ENCODE data around the gene LRRC61.

Gene LRRC61

GRCh38 chr7:150332852-150333635, 9.9 kb downstream of the LRRC61 start:
- Mint-ChIP-seq H3K4me1 (peaks cover 0 to 2% of the 10 kb centered on the region in 2 donors), H3K9me3 (no peaks in the 10 kb centered on the region), H3K27me3 (no peaks in the 10 kb centered on the region), H3K4me3 (no peak overlapping the region), H3K36me3 (peaks cover 35 to 38% of the 10 kb centered on the region in 2 donors), H3K27ac (peak overlapping the region; percentile 31)
- ATAC-seq (replicated peaks): no peak
- DNase-seq: no peak

DNA sequence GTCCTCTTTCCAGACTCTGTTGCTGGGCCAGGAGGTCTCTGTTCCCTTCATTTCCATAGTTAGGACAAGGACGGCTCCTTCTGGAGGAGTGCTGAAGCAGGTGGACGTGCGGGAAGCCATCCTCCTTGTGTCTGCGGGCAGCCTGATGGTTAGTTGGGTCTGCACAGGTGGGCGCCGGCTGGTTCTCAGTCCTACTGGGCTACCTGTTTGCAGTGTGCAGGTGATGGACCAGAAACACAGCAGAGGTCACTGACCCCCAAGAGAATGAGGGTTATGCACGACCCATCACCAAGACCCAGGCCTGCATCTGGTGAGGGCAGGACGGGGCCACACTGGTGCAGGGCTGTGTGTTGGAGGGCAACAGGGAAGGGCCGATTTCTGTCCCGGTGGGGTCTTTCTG, 10.5 kb downstream of the LRRC61 start:
- Mint-ChIP-seq H3K4me1 (peaks cover under 1 to 2% of the 10 kb centered on the region in 2 donors), H3K27me3 (no peaks in the 10 kb centered on the region), H3K9me3 (no peaks in the 10 kb centered on the region), H3K4me3 (no peak overlapping the region), H3K27ac (no peak overlapping the region), H3K36me3 (peaks cover 37 to 40% of the 10 kb centered on the region in 2 donors)
- no peak for DNase-seq
- no peak for ATAC-seq (replicated peaks)

DNA sequence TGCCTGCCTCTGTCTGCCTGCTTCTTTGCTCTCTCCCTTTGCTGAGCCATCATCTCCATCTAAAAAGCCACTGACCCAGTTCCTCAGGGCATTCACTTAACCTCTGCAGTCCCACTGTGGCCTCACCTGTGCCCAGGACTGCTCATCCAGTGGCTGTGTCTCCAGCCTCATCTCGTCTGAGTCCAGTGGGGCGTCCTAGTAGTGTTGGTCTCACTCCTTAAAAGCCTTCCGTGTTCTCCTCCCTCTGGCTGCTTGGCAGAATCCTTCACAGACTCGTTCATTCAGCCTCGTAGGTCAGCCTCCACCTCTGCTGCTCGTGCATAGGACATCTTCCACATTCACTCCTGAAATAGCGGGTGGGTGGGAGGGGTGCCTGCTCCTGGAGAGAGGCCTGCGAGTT, 11.0 kb downstream of the LRRC61 start:
- no peak overlapping the region for H3K27ac Mint-ChIP-seq
- DNase-seq: no peak
- H3K4me1 Mint-ChIP-seq: peaks cover 2 to 5% of the 10 kb centered on the region in 2 donors
- H3K9me3 Mint-ChIP-seq: no peaks in the 10 kb centered on the region
- ATAC-seq (replicated peaks): no peak
- H3K27me3 Mint-ChIP-seq: no peaks in the 10 kb centered on the region
- H3K36me3 Mint-ChIP-seq: peaks cover 36 to 40% of the 10 kb centered on the region in 2 donors
- H3K4me3 Mint-ChIP-seq: no peak overlapping the region

GRCh38 chr7:150335108-150335773, 12.1 kb downstream of the LRRC61 start:
- peaks cover 40 to 44% of the 10 kb centered on the region in 2 donors for H3K36me3 Mint-ChIP-seq
- H3K27ac Mint-ChIP-seq: no peak overlapping the region
- ATAC-seq (replicated peaks): no peak
- DNase-seq: no peak
- H3K9me3 Mint-ChIP-seq: no peaks in the 10 kb centered on the region
- H3K4me3 Mint-ChIP-seq: no peak overlapping the region
- peaks cover 14 to 17% of the 10 kb centered on the region in 2 donors for H3K4me1 Mint-ChIP-seq
- H3K27me3 Mint-ChIP-seq: peaks cover 4 to 6% of the 10 kb centered on the region in 2 donors

GRCh38 chr7:150335774-150336112, 12.6 kb downstream of the LRRC61 start:
- H3K27ac Mint-ChIP-seq: no peak overlapping the region
- ATAC-seq (replicated peaks): no peak
- no peak for DNase-seq
- peaks cover 9 to 11% of the 10 kb centered on the region in 2 donors for H3K27me3 Mint-ChIP-seq
- no peak overlapping the region for H3K4me3 Mint-ChIP-seq
- no peaks in the 10 kb centered on the region for H3K9me3 Mint-ChIP-seq
- H3K36me3 Mint-ChIP-seq: peaks cover 42 to 47% of the 10 kb centered on the region in 2 donors
- peaks cover 17 to 20% of the 10 kb centered on the region in 2 donors for H3K4me1 Mint-ChIP-seq

DNA sequence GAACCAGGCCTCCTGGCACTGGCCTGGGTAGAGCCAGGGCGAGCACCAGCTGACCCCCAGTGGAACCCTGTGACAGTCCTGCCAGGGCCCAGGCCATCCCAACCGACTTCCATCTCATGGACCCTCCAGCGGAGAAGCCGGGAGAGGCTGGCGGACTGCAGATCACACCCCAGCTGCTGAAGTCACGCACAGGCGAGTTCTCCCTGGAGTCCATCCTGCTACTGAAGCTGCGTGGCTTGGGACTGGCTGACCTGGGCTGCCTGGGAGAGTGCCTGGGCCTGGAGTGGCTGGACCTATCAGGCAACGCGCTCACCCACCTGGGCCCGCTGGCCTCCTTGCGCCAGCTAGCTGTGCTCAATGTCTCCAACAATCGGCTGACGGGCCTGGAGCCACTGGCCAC, 13.6 kb downstream of the LRRC61 start:
- H3K27ac Mint-ChIP-seq: peak overlapping the region; percentile 31
- ATAC-seq (replicated peaks): no peak
- H3K4me3 Mint-ChIP-seq: no peak overlapping the region
- no peaks in the 10 kb centered on the region for H3K9me3 Mint-ChIP-seq
- peaks cover 20 to 26% of the 10 kb centered on the region in 2 donors for H3K4me1 Mint-ChIP-seq
- DNase-seq: no peak
- peaks cover 37 to 39% of the 10 kb centered on the region in 2 donors for H3K36me3 Mint-ChIP-seq
- H3K27me3 Mint-ChIP-seq: peaks cover 18 to 19% of the 10 kb centered on the region in 2 donors

GRCh38 chr7:150337179-150337578, 14.0 kb downstream of the LRRC61 start:
- H3K4me3 Mint-ChIP-seq: no peak overlapping the region
- no peak for ATAC-seq (replicated peaks)
- H3K9me3 Mint-ChIP-seq: no peaks in the 10 kb centered on the region
- H3K27ac Mint-ChIP-seq: no peak overlapping the region
- DNase-seq: no peak
- peaks cover 22 to 23% of the 10 kb centered on the region in 2 donors for H3K27me3 Mint-ChIP-seq
- peaks cover 24 to 31% of the 10 kb centered on the region in 2 donors for H3K4me1 Mint-ChIP-seq
- peaks cover 40 to 43% of the 10 kb centered on the region in 2 donors for H3K36me3 Mint-ChIP-seq

DNA sequence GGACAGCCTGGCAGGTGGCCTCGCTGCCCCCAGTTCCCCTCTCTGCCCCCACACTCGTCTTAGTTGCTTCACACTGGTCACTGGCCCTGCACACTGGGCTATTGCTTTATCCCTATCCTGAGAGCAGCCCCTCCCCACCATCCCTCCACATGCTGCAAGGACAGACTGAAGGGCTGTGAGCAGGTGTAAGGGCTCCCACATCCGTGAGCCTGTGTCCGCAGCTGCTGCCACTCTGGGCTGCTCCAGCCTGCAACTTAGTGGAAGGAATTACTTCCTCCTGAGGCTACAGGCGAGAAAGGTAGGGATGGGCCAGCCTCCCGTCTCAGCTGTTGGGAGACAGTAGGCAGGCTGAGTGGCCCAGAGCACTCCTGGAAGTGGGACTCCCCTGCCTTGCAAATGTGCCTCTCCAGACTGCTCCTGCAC, 14.5 kb downstream of the LRRC61 start:
- peaks cover 24 to 31% of the 10 kb centered on the region in 2 donors for H3K4me1 Mint-ChIP-seq
- no peaks in the 10 kb centered on the region for H3K9me3 Mint-ChIP-seq
- H3K4me3 Mint-ChIP-seq: no peak overlapping the region
- no peak overlapping the region for H3K27ac Mint-ChIP-seq
- DNase-seq (no peak), ATAC-seq (replicated peaks) (no peak)
- peaks cover 25% of the 10 kb centered on the region in 2 donors for H3K27me3 Mint-ChIP-seq
- H3K36me3 Mint-ChIP-seq: peaks cover 40 to 43% of the 10 kb centered on the region in 2 donors

DNA sequence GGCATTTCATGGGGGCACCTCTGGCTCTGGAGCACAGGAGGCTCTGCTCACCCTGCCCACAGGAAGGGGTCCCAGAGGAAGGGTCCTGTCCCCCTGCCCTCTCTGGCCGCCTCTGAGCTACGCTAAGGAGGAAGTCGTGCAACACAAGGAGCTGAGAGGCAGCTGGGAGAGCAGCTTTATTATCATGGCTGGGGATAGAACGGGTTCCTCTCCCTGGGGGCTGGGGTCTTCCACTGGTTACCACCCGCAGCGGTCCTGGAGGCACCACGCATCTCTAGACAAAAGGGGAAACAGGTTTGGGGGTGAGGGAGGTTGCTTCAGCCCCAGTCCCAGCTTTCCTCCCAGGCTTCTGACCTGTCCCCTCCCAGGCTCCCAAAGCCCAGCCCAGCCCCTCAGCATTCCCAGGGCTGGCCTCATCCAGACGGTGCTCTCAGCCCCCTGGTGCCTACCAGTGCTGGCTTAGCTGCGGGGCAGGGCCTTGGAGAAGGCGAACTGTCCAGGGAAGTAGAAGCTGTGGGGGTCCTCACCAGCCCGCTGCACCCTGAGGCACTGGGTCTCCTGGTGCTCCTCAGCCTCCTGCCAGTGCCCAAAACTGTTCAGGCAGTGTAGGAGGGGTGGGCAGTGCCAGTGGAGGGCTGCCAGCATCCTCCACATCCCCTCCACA, 15.1 kb downstream of the LRRC61 start:
- no peak overlapping the region for H3K4me3 Mint-ChIP-seq
- H3K36me3 Mint-ChIP-seq: peaks cover 38 to 46% of the 10 kb centered on the region in 2 donors
- DNase-seq (no peak), ATAC-seq (replicated peaks) (no peak)
- H3K27ac Mint-ChIP-seq: no peak overlapping the region
- peaks cover 28 to 29% of the 10 kb centered on the region in 2 donors for H3K27me3 Mint-ChIP-seq
- peaks cover 24 to 31% of the 10 kb centered on the region in 2 donors for H3K4me1 Mint-ChIP-seq
- peaks cover 0 to 3% of the 10 kb centered on the region in 2 donors for H3K9me3 Mint-ChIP-seq

DNA sequence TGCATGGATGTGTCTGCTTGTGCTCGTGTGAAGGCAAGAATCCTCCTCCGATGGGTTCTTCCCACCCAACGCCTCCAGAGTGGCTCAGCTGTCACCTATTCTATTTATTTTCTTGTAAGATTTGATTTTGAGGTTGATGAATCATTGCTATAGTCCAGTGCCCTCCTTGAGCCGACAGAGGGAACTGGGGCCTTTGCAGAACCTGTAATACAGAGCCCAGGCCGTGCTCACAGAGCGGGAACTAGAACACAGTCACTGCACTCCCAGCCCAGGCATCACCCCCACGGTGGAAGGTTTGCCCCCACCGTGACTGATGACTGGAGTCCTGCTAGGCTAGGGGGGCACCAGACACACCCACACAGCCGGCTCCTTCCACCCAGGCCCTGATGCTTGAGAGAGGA, 16.3 kb downstream of the LRRC61 start:
- DNase-seq (peak; percentile 27), ATAC-seq (replicated peaks) (peak; percentile 87 to 92)
- Mint-ChIP-seq H3K9me3 (peaks cover 4 to 8% of the 10 kb centered on the region in 2 donors), H3K36me3 (peaks cover 38 to 47% of the 10 kb centered on the region in 2 donors), H3K27me3 (peaks cover 32 to 35% of the 10 kb centered on the region in 2 donors), H3K4me3 (peak overlapping the region in 1 of 2 donors; percentile 37), H3K4me1 (peaks cover 24 to 31% of the 10 kb centered on the region in 2 donors), H3K27ac (peak overlapping the region; percentile 54)

DNA sequence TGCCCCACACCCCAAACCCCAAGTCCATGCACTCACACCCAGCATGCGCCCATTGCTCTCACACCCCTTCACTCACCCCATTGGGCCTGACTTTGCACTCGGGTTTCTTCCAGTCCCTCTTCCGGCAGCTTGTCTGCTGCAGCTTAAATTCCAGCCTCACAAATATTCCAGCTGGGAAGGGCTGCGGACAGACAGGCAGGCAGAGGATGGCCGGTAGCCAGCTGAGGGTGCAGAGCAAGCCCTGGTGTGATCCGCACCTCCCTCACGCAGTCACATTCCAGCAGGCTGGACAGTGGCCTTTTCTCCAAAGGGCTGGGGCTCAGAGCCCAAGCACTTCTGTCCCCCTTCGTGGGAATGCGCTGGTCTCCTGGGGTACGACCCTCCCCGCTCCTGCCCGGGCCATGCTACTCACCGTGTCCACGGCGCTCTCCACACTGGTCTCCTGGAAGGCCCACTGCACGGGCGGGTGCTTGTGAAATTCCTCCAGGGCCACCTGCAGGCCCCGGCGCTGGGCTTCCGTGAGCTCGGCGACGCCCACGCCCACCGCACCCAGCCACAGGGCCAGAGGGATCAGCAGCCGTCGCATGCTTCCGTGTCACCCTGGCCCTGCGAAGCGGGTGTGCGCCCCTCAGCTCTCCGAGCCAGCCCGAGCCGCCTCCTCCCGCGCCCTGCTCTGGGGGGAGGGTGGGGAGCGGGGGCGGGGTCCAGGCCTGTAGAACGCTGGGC, 17.0 kb downstream of the LRRC61 start:
- Mint-ChIP-seq H3K4me1 (peaks cover 24 to 31% of the 10 kb centered on the region in 2 donors), H3K27me3 (peaks cover 32 to 35% of the 10 kb centered on the region in 2 donors), H3K27ac (peak overlapping the region; percentile 25), H3K9me3 (peaks cover 4 to 8% of the 10 kb centered on the region in 2 donors), H3K4me3 (peak overlapping the region; percentile 56 to 75), H3K36me3 (peaks cover 38 to 47% of the 10 kb centered on the region in 2 donors)
- peak; percentile 71 to 74 for ATAC-seq (replicated peaks)
- DNase-seq: no peak

DNA sequence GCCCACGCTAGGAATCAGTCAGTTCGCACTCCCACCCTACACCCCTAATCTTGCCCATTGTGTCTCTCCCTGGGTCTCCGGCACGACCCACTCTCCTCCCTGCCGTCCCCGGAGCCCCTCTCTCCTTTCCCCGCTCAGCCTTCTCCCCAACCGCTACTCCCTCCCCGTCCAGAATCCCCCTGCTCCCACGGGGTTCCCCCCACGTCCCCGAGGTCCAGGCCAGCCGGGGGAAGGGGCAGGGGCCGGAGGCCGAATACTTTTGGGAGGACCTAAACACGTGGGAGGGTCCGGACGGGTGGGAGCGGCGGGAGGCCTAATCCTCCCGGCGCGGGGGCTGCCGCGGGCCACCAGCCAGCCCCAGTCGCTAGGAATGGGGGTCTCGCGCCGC, 17.7 kb downstream of the LRRC61 start:
- peaks cover 4 to 8% of the 10 kb centered on the region in 2 donors for H3K9me3 Mint-ChIP-seq
- no peak for ATAC-seq (replicated peaks)
- H3K36me3 Mint-ChIP-seq: peaks cover 35 to 47% of the 10 kb centered on the region in 2 donors
- DNase-seq: no peak
- H3K4me1 Mint-ChIP-seq: peaks cover 24 to 31% of the 10 kb centered on the region in 2 donors
- H3K27ac Mint-ChIP-seq: no peak overlapping the region
- H3K27me3 Mint-ChIP-seq: peaks cover 32 to 36% of the 10 kb centered on the region in 2 donors
- H3K4me3 Mint-ChIP-seq: peak overlapping the region; percentile 55 to 71

DNA sequence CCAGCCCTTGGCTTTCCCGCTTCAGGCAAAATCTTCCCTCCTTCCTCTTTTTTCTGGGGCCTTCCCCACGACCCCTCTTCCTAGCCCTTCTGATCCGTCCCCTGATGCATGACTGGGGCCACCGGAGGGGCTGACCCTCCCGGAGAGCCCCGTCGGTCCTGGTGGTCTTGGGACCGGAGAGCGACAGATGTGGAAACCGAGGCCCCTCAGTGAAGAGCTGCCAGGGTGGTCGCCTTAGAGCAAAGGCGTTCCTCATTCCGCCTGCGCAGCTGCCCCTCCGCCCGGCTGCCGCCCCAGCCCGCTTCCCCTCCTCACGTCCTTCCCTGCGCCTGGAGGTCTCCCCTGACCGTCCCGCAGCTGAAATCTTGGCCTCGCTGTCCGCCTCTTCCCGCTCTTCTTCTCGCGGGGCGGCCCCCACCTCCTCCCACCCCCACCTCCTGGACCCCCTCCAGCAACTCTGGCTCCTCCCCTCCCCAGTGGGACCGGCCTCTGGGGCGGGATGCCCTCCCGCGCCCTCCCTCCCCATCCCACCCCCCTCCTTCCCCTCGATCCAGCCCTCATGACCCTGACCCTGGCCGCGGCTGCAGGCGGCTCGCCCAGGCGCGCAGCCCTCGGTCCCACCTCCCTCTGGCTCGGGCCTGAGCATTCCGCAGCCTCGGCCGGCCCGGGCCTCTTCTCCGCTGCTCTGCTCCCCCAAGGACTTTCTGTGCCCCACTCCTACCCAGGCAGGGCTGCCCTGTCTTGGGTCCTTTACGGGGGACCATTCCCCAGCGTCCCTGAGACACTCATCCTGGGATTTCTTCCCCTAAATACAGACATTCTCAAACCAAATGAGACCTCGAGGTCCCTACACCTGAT, 18.3 kb downstream of the LRRC61 start, which contains the start of gene RARRES2:
TSS of gene RARRES2 (minus strand) at position 367 of the 858 bp plus-strand sequence. CDS start 1,020 bp downstream, outside the sequence.
- Mint-ChIP-seq H3K4me1 (peaks cover 24 to 31% of the 10 kb centered on the region in 2 donors), H3K27me3 (peaks cover 37 to 42% of the 10 kb centered on the region in 2 donors), H3K27ac (peak within 1 kb of the TSS; percentile 93), H3K4me3 (peak within 1 kb of the TSS; percentile 75 to 76), H3K36me3 (peaks cover 34 to 41% of the 10 kb centered on the region in 2 donors), H3K9me3 (peaks cover 4 to 8% of the 10 kb centered on the region in 2 donors)
- DNase-seq (no peak), ATAC-seq (replicated peaks) (no peak)

Data from stimulated activated naive B cell treated with anti-CD40 and anti-IgM and Interleukin-4, amounts not matched to agents 10 μg/mL and 1 μg/mL and 100 μg/mL, for 72 hours (primary cell).